Type B pancreatic cell (in vitro differentiated cells): Measurements from ENCODE around the gene GNB5. TPM values are rescaled to one million over a fixed set of nuclear protein-coding genes. Genes with fewer than 3 reads are reported as not detected.

ENCODE experiments used
- DNase-seq: peaks from one replicate; pipeline ENCODE4 v3.0.0; 2021; ENCODE audit warnings: mixed read lengths; ENCODE audit not compliant: unreplicated experiment; ENCODE audit errors: extremely low spot score
- H3K27ac Mint-ChIP-seq: 2 replicates; pipeline ENCODE4 v1.8.0; 2021; ENCODE audit warnings: mild to moderate bottlenecking, mixed read lengths
- H3K27me3 Mint-ChIP-seq: 2 replicates; pipeline ENCODE4 v1.8.0; 2021; ENCODE audit warnings: mixed read lengths
- H3K36me3 Mint-ChIP-seq: 2 replicates; pipeline ENCODE4 v1.8.0; 2021; ENCODE audit warnings: mixed read lengths
- H3K4me1 Mint-ChIP-seq: one replicate; pipeline ENCODE4 v1.8.0; 2021; ENCODE audit warnings: mixed read lengths; ENCODE audit not compliant: unreplicated experiment
- H3K4me3 Mint-ChIP-seq: 2 replicates; pipeline ENCODE4 v1.8.0; 2021; ENCODE audit warnings: mild to moderate bottlenecking, mixed read lengths
- H3K9me3 Mint-ChIP-seq: 2 replicates; pipeline ENCODE4 v1.8.0; 2021; ENCODE audit warnings: mixed read lengths
- CTCF ChIP-seq: fragments of 200-600 bp; sonication (generic); conservative IDR thresholded peaks from 2 replicates; pipeline ENCODE4 v1.5.0; 2021; ENCODE audit warnings: antibody characterized with exemption, mild to moderate bottlenecking
- total RNA-seq: library from RNA; stranded (reverse); gene quantifications from 2 replicates; pipeline ENCODE4 v1.2.1, GENCODE V29; 2021; ENCODE audit warnings: low replicate concordance

The GNB5 gene
- total RNA-seq, 1 donor from 2014 or later: 19.9 TPM

GRCh38 chr15:52151353-52151752 is 39.8 kb downstream of the GNB5 start:
- DNase-seq: no peak
- Mint-ChIP-seq H3K27ac (no peak overlapping the region), H3K4me3 (no peak overlapping the region), H3K36me3 (peaks cover 5% of the 10 kb centered on the region), H3K4me1 (no peaks in the 10 kb centered on the region), H3K27me3 (no peaks in the 10 kb centered on the region), H3K9me3 (no peaks in the 10 kb centered on the region)
- TF ChIP-seq CTCF: no peak

GRCh38 chr15:52150871-52151270 is 40.3 kb downstream of the GNB5 start:
- H3K27ac Mint-ChIP-seq: no peak overlapping the region
- peaks cover 6% of the 10 kb centered on the region for H3K36me3 Mint-ChIP-seq
- no peaks in the 10 kb centered on the region for H3K4me1 Mint-ChIP-seq
- no peak for DNase-seq
- no peak overlapping the region for H3K4me3 Mint-ChIP-seq
- no peak for TF ChIP-seq CTCF
- H3K27me3 Mint-ChIP-seq: no peaks in the 10 kb centered on the region
- H3K9me3 Mint-ChIP-seq: no peaks in the 10 kb centered on the region

- Mint-ChIP-seq H3K4me1 (no peaks in the 10 kb centered on the region), H3K9me3 (no peaks in the 10 kb centered on the region), H3K36me3 (peaks cover 6% of the 10 kb centered on the region), H3K27ac (no peak overlapping the region), H3K27me3 (no peaks in the 10 kb centered on the region), H3K4me3 (no peak overlapping the region)
- DNase-seq: no peak
- no peak for TF ChIP-seq CTCF
These were observed 41.0 kb downstream of the GNB5 start for GRCh38 chr15:52150043-52150825.

GRCh38 chr15:52148403-52148802 is 42.8 kb downstream of the GNB5 start:
- Mint-ChIP-seq H3K36me3 (peaks cover 12% of the 10 kb centered on the region), H3K4me3 (no peak overlapping the region), H3K27ac (no peak overlapping the region), H3K27me3 (no peaks in the 10 kb centered on the region), H3K9me3 (no peaks in the 10 kb centered on the region), H3K4me1 (no peaks in the 10 kb centered on the region)
- no peak for TF ChIP-seq CTCF
- no peak for DNase-seq

GRCh38 chr15:52146776-52147175 is 44.4 kb downstream of the GNB5 start:
- peaks cover 12% of the 10 kb centered on the region for H3K36me3 Mint-ChIP-seq
- H3K4me1 Mint-ChIP-seq: no peaks in the 10 kb centered on the region
- no peak for DNase-seq
- no peaks in the 10 kb centered on the region for H3K27me3 Mint-ChIP-seq
- TF ChIP-seq CTCF: no peak
- H3K4me3 Mint-ChIP-seq: no peak overlapping the region
- no peaks in the 10 kb centered on the region for H3K9me3 Mint-ChIP-seq
- no peak overlapping the region for H3K27ac Mint-ChIP-seq

- no peaks in the 10 kb centered on the region for H3K9me3 Mint-ChIP-seq
- no peak for DNase-seq
These were observed 44.9 kb downstream of the GNB5 start for GRCh38 chr15:52146261-52146660.

More at GRCh38 chr15:52146261-52146660, 44.9 kb downstream of the GNB5 start:
- H3K27ac Mint-ChIP-seq: no peak overlapping the region
- no peaks in the 10 kb centered on the region for H3K27me3 Mint-ChIP-seq
- TF ChIP-seq CTCF: no peak
- H3K4me1 Mint-ChIP-seq: no peaks in the 10 kb centered on the region
- no peak overlapping the region for H3K4me3 Mint-ChIP-seq
- H3K36me3 Mint-ChIP-seq: peaks cover 12% of the 10 kb centered on the region
